ENCODE data around the gene TMEM164. TPM values are rescaled to one million over a fixed set of nuclear protein-coding genes. Genes with fewer than 3 reads are reported as not detected.

The TMEM164 gene
- total RNA-seq, 3 donors from 2014 or later (not counting 1 experiment from before 2014, with no cell fraction given) = 18.9 to 80.6 (median 30.6) TPM

- ATAC-seq (no peak), DNase-seq (no peak)
- H3K9me3 ChIP-seq (ENCODE audit: control insufficient read depth, insufficient read depth, low read length) = no peaks in the 10 kb centered on the region
- H3K9me3 Mint-ChIP-seq = no peaks in the 10 kb centered on the region
- H3K36me3 Mint-ChIP-seq = no peaks in the 10 kb centered on the region
- intact Hi-C loops (cut with micrococcal nuclease) = no loop called here
- H3K4me3 ChIP-seq (ENCODE audit: low read length) = no peak overlapping the region
- WGBS (ENCODE audit: insufficient coverage) = 85% methylated on average over 2 of the region's 4 CpGs
- H3K27ac Mint-ChIP-seq = no peak overlapping the region
- H3K27me3 Mint-ChIP-seq (ENCODE audit: low read depth in 2 of 2) = no peaks in the 10 kb centered on the region
- no peak overlapping the region for H3K4me3 Mint-ChIP-seq
- TF ChIP-seq CTCF (IDR thresholded peaks at IDR 0.05) = no peak
- H3K36me3 ChIP-seq (ENCODE audit: control insufficient read depth, insufficient read depth, low read length) = peaks cover 2% of the 10 kb centered on the region
- H3K4me1 ChIP-seq (ENCODE audit: control insufficient read depth, insufficient read depth, low read length) = peaks cover 11% of the 10 kb centered on the region
- H3K27ac ChIP-seq (ENCODE audit: low read length) = no peak overlapping the region
- peaks cover 16 to 23% of the 10 kb centered on the region in 2 donors for H3K4me1 Mint-ChIP-seq
- no peaks in the 10 kb centered on the region for H3K27me3 ChIP-seq (ENCODE audit: control insufficient read depth, insufficient read depth, low read length)
Measured at GRCh38 chrX:110175146-110175545, 172.2 kb downstream of the TMEM164 start.

- Mint-ChIP-seq H3K4me3 (no peak overlapping the region), H3K36me3 (no peaks in the 10 kb centered on the region), H3K4me1 (peaks cover 16 to 23% of the 10 kb centered on the region in 2 donors), H3K27me3 (ENCODE audit: low read depth in 2 of 2) (no peaks in the 10 kb centered on the region), H3K27ac (no peak overlapping the region), H3K9me3 (no peaks in the 10 kb centered on the region)
- Histone ChIP-seq H3K4me3 (ENCODE audit: low read length) (no peak overlapping the region), H3K4me1 (ENCODE audit: control insufficient read depth, insufficient read depth, low read length) (peaks cover 11% of the 10 kb centered on the region), H3K36me3 (ENCODE audit: control insufficient read depth, insufficient read depth, low read length) (peaks cover 2% of the 10 kb centered on the region), H3K27me3 (ENCODE audit: control insufficient read depth, insufficient read depth, low read length) (no peaks in the 10 kb centered on the region), H3K9me3 (ENCODE audit: control insufficient read depth, insufficient read depth, low read length) (no peaks in the 10 kb centered on the region), H3K27ac (ENCODE audit: low read length) (no peak overlapping the region)
- DNase-seq (no peak), ATAC-seq (no peak)
- WGBS (ENCODE audit: insufficient coverage) = 100% methylated on average over 3 of the region's 3 CpGs
- TF ChIP-seq CTCF (IDR thresholded peaks at IDR 0.05) = no peak
- intact Hi-C loops (cut with micrococcal nuclease) = no loop called here
Measured at GRCh38 chrX:110175696-110176095, 172.8 kb downstream of the TMEM164 start.

- H3K4me3 ChIP-seq (ENCODE audit: low read length) = no peak overlapping the region
- no peak for TF ChIP-seq CTCF (IDR thresholded peaks at IDR 0.05)
- Mint-ChIP-seq H3K4me1 (peaks cover 7 to 19% of the 10 kb centered on the region in 2 donors), H3K27me3 (ENCODE audit: low read depth in 2 of 2) (no peaks in the 10 kb centered on the region), H3K9me3 (no peaks in the 10 kb centered on the region), H3K4me3 (no peak overlapping the region), H3K36me3 (no peaks in the 10 kb centered on the region), H3K27ac (no peak overlapping the region)
- intact Hi-C loops (cut with micrococcal nuclease) = no loop called here
- no peak for ATAC-seq
- H3K36me3 ChIP-seq (ENCODE audit: control insufficient read depth, insufficient read depth, low read length) = no peaks in the 10 kb centered on the region
- no peaks in the 10 kb centered on the region for H3K27me3 ChIP-seq (ENCODE audit: control insufficient read depth, insufficient read depth, low read length)
- DNase-seq = no peak
- WGBS (ENCODE audit: insufficient coverage) = 95% methylated on average over 4 of the region's 5 CpGs
- H3K9me3 ChIP-seq (ENCODE audit: control insufficient read depth, insufficient read depth, low read length) = no peaks in the 10 kb centered on the region
- H3K4me1 ChIP-seq (ENCODE audit: control insufficient read depth, insufficient read depth, low read length) = no peaks in the 10 kb centered on the region
- H3K27ac ChIP-seq (ENCODE audit: low read length) = no peak overlapping the region
Measured at GRCh38 chrX:110178179-110178865, 175.4 kb downstream of the TMEM164 start.
